CD4-positive, alpha-beta T cell treated with Interleukin-15 for 4 hours (primary cell): ENCODE measurements around the gene DMGDH.

ENCODE experiments used
- DNase-seq: peaks from one replicate; pipeline ENCODE4 v3.0.0-alpha.2; 2020; ENCODE audit warnings: low spot score

DMGDH gene

DNA sequence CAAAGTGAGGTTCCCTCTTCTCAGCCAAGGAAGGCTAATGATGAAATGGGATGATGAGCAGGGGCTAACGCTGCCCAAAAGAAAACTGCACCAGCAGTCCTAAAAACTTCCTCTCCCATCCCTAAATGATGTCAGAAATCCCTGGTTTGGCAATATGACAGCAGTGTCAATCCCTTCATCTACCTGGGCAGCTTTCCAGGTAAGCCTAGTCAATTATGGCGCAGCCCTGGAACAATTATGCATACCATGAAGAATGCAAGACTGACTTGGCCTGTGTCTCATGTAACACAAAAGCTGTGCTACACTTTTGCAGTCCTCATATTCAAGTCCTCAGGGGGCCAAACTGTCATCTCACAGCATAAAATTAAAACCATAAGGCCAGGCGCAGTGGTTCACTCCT, 7.0 kb downstream of the DMGDH start:
- DNase-seq: no peak

DNA sequence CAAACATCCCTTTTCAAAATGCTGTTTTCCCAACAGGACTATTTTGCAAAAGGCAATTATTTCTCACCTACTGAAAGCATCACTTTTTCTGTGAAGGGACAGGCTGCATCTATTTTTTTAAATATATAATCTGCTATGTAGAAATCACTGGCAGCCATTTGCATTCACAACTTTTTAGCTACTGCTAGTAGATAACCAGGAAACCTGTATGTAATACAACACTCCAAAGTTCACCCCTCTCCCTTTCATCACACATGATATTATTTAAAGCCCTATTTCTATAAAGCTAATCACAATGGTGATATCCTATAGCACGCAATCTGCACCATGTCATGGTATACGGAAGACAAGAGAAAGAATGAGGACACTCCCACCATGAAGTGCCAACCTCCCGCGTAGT, 9.8 kb downstream of the DMGDH start:
- DNase-seq: no peak

- no peak for DNase-seq
Measured at GRCh38 chr5:79056847-79057246, 12.6 kb downstream of the DMGDH start.

DNA sequence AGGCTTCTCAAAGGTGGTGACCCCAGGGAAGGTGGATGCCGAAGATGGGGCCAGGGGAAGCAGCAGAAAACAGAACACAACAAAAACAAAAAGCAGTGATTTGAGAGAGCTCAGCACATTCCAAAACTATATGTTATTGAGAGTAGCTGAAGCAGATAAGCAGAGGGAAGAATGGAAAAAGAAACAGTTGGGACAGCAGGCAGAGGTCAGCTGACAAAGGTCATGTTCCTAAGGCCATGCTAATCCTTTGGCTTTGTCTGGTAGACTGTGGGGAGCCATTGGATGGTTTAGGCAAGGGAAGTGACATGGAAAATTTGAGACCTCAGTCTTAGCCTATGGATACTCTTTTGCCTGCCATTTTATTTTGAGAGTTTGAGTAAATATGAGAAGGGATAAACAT, 14.5 kb downstream of the DMGDH start:
- no peak for DNase-seq

DNA sequence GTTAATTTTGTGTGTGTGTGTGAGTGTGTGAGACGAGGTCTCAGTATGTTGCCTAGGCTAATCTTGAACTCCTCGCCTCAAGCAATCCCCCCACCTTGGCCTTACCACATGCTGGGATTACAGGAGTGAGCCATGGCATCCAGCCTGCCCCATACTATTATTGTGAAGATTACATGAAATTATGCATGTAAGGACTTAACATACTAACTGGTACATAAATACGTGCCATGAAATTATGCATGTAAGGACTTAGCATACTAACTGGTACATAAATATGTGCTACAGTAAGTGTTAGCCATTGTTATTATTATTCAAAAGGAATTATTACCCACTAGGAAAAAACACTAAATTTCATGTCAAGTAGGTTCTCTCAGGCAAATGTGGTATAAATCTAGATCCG, 16.2 kb downstream of the DMGDH start:
- DNase-seq: no peak

DNA sequence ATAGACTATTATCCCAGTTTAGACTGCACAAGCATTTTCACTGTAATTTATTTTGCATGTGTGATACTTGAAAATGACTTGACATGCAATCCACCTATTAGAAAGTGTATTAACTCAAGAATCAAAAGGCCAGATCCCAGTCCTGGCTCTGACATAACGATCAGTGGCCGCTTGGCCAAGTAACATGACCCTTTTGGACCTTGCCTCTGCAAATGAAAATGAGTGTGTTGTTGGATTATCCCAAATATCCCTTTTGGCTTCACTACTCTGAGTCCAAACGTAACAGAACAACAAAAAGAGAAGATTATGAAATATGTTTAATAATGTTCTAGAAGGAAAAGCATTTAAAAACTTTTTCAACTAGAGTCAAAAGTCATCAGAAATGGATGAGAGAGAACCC, 19.0 kb downstream of the DMGDH start:
- no peak for DNase-seq

DNA sequence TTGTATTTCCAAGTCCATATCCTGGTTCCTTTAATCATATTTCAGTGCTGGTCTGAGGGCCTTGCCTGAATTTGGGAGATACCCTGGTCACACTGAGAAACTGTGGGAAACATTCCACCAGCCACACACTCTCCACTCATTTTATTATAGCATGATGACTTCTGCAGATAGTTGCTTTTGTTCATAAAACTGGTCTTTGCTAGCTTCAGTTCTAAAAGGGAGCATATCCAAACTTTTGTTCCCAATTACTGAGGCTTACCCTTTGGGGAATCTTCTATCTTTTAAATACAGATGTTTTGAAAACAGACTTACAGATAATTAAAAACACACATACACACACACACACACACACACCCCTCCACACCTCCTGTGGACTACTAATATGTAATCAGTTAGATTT, 21.0 kb downstream of the DMGDH start:
- no peak for DNase-seq

DNA sequence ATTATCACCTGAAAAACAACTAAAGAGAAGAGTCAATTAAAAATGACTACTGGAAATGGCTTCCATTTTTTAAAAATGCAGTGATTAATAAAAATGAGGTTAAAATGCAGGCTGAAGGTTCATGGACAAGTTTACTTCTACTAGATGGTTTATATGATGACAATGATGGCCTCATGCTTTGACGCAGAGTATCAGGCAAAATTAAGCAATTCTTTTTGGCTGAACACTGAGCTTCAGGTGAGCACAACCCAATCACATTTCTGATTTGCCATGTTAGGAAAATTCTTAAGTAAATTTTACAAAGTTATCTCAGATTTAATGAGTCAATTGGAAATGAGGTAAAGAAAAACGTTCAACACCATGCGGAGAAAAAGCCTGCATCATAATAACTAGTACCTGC, 22.3 kb downstream of the DMGDH start:
- no peak for DNase-seq

GRCh38 chr5:79042188-79042587, 27.3 kb downstream of the DMGDH start:
- no peak for DNase-seq

DNA sequence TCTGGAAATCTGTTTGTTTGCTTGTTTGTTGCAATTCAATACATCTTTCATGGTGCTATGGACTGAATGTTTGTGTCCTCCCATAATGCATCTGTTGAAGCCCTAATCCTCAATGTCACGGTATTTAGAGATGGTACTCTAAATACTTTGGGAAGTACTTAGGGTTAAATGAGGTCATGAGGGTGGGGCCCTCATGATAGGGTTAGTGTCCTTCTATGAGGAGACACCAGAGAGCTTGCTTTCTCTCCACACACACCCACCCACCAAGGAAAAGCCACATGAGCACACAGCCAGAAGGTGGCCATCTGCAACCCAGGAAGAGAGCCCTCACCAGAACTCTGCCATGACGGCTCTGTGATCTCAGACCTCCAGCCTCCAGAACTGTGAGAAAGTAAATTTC, 32.7 kb downstream of the DMGDH start:
- DNase-seq: no peak

- no peak for DNase-seq
Measured at GRCh38 chr5:79035237-79035636, 34.2 kb downstream of the DMGDH start.

DNA sequence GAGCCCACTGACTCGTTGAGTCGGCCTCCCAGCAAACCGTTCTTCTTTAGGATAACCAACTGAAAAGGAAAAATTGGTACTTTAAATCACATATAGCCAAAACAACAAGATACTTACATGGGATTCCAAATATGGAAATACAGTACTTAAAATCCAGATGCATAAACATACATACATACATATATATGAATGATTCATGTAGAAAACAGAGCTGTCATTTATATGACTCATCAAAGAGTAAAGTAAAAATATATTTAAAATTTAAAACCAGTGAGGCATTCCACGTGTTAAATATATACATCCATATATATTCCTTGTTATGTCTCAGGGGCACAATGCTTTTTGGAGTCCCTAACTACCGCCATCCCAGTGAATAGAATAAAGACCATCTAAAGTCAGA, 36.7 kb downstream of the DMGDH start:
- DNase-seq: no peak

- no peak for DNase-seq
Measured at GRCh38 chr5:79032031-79032695, 37.3 kb downstream of the DMGDH start.

- no peak for DNase-seq
Measured at GRCh38 chr5:79031485-79031867, 38.0 kb downstream of the DMGDH start.

- no peak for DNase-seq
Measured at GRCh38 chr5:79030663-79031484, 38.6 kb downstream of the DMGDH start.

DNA sequence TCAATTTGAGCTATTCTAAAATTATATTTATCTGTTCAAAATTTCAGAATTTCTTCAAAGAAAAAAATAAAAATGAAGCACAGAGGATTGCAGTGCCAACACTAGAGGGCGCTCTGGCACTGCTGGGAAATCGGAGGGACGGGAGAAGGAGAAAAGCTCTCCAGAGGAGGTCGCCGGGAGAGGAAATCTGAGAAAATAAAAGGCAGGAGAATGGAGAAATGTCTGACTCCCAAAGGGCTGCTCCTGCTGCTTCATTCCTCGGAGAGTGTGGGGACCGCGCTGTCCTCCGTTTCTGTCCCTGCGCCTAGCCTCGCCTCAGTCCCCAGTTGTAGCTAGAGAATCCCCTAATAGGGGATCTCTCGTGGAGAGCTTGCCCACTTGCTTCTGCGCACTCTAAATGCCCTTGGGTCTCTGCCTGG, 44.4 kb downstream of the DMGDH start:
- peak; percentile 41 for DNase-seq

DNA sequence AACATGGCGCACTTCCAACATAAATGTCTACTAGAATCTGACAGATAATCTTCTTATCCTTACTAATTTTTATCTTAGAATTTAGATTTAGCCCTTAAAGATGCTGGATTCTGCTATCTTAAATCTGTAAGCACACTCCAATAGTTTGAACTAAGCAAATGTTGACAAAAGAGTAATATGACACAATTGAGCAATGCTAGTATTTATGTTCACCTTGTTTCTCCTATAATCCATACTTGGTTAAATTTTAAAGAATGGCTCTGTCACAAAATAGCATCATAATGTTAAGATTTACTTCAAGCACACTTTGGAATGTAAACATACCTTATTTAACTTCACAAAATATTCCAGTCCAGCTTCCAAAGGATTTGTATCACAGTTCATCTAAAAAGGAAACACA, 45.5 kb downstream of the DMGDH start:
- no peak for DNase-seq

GRCh38 chr5:79023348-79023747, 46.1 kb downstream of the DMGDH start:
- no peak for DNase-seq

DNA sequence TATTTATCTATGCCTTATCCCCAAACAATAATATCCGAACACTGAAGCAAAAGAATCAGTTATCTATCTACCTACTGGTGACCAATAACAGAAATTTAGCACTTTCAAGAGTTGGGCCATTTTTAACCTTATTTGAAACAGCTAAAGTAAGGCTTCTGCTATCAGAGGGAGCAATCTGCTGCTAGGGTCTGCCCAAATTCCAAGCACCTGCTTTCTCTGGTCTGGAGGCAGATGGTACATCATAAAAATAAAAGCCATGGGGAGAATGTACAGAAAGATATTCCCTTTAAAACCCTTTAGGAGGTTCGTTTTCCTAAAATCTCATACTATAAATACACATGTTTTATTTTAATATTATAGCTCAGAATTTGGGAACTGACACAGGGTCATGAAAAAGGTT, 46.7 kb downstream of the DMGDH start:
- no peak for DNase-seq

DNA sequence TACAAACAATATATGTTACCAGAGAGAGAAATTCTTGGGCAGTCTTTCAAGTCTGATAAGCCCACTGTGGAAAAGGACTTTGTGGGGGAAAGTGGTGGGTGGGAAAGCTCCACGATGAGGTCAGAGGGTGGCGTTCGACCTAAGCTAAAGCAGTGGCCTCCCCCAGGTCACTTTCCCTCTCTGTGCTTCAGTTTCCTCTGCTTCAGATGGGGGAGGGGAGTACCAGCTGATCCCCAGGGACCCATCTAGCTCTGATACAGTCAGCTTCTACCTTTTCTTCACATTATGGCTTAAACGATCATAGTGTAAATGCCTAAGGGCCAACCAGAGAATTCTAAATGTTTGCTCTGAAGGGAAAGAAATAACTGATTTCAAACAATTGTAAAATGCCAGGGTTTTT, 47.7 kb downstream of the DMGDH start:
- DNase-seq: no peak

GRCh38 chr5:79020861-79021561, 48.5 kb downstream of the DMGDH start:
- peak; percentile 24 for DNase-seq

DNA sequence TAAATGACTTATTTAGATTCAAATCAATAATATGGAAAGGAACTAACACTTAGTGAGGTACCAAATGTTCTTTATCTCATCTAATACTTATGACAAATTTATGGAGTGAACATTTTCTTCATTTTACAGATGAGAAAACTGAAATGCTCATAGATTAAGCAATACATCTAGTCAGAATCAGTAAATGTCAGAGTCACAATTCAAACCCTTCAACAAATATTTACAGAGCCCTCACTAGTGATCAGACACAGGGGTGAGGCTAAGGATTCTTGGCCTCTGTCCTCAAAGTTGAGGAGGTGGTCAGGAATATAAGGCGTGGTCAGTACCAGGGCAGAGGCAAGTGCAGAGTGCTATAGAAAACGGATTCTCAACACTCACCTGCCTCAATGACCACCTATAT, 54.8 kb downstream of the DMGDH start:
- no peak for DNase-seq

- no peak for DNase-seq
Measured at GRCh38 chr5:79011869-79012268, 57.6 kb downstream of the DMGDH start.
